CD14-positive monocyte (primary cell): ENCODE measurements around the gene HEATR1. TPM values are rescaled to one million over a fixed set of nuclear protein-coding genes. Genes with fewer than 3 reads are reported as not detected.

Source experiments
- DNase-seq, 3 donors: peaks; one replicate each; pipeline ENCODE4 v3.0.0-alpha.2; 2011 to 2022
- H2AFZ ChIP-seq: 2 replicates; pipeline ENCODE4 v1.6.0; 2012; ENCODE audit warnings: mild to moderate bottlenecking, low read depth, low read length, inconsistent platforms; ENCODE audit not compliant: insufficient read depth, poor library complexity, severe bottlenecking
- H3K27ac ChIP-seq, 2 donors: 1 replicate in 1 of 2; 2 replicates in 1 of 2; pipeline ENCODE4 v1.5.1; 2012 to 2013; ENCODE audit warnings: low read length in 2 of 2, control low read depth in 1 of 2, inconsistent platforms in 1 of 2, low read depth in 1 of 2, mild to moderate bottlenecking in 1 of 2
- H3K27me3 ChIP-seq, 2 donors: one replicate each; pipeline versions ENCODE4 v1.6.0 to v1.6.1; 2011 to 2013; ENCODE audit warnings: low read length in 2 of 2; ENCODE audit not compliant: control insufficient read depth in 2 of 2, insufficient read depth in 2 of 2
- H3K36me3 ChIP-seq, 2 donors: replicated peaks in 1 of 2; 1 replicate in 1 of 2; 2 replicates in 1 of 2; pipeline versions ENCODE4 v1.5.1 to v1.6.1; 2012 to 2013; ENCODE audit warnings: low read length in 2 of 2, control low read depth in 1 of 2, inconsistent platforms in 1 of 2, mild to moderate bottlenecking in 1 of 2; ENCODE audit not compliant: insufficient read depth in 2 of 2, control insufficient read depth in 1 of 2
- H3K4me1 ChIP-seq, 2 donors: 1 replicate in 1 of 2; 2 replicates in 1 of 2; pipeline versions ENCODE4 v1.5.1 to v1.6.1; 2012 to 2013; ENCODE audit warnings: low read length in 2 of 2, control low read depth in 1 of 2, inconsistent platforms in 1 of 2, mild to moderate bottlenecking in 1 of 2, moderate library complexity in 1 of 2; ENCODE audit not compliant: insufficient read depth in 2 of 2, control insufficient read depth in 1 of 2
- H3K4me2 ChIP-seq: replicated peaks from 2 replicates; pipeline ENCODE3; 2012; ENCODE audit warnings: low read length, moderate library complexity, mild to moderate bottlenecking; ENCODE audit not compliant: poor library complexity, severe bottlenecking; ENCODE audit errors: extremely low read depth
- H3K4me3 ChIP-seq, 3 experiments: fragments of 200-600 bp in 1 of 3; sonication (generic) in 1 of 3; replicated peaks in 1 of 3; 1 replicate in 2 of 3; 2 replicates in 1 of 3; pipeline ENCODE4 v1.5.1; 2011 to 2013; ENCODE audit warnings: low read length in 3 of 3, mild to moderate bottlenecking in 3 of 3, control low read depth in 2 of 3, low read depth in 2 of 3, inconsistent platforms in 1 of 3, moderate library complexity in 1 of 3
- H3K79me2 ChIP-seq: 2 replicates; pipeline ENCODE4 v1.6.0; 2012; ENCODE audit warnings: mild to moderate bottlenecking, control low read depth, inconsistent platforms, low read length, moderate library complexity; ENCODE audit not compliant: insufficient read depth
- H3K9ac ChIP-seq: 2 replicates; pipeline ENCODE4 v1.6.0; 2017; ENCODE audit warnings: low read length, mild to moderate bottlenecking; ENCODE audit not compliant: insufficient read depth, poor library complexity, severe bottlenecking
- H3K9me3 ChIP-seq, 2 donors: replicated peaks in 1 of 2; 1 replicate in 1 of 2; 2 replicates in 1 of 2; pipeline versions ENCODE4 v1.5.1 to v1.6.1; 2012 to 2013; ENCODE audit warnings: low read length in 2 of 2, control low read depth in 1 of 2; ENCODE audit not compliant: control insufficient read depth in 1 of 2, insufficient read depth in 1 of 2
- H4K20me1 ChIP-seq: 2 replicates; pipeline ENCODE4 v1.6.0; 2012; ENCODE audit warnings: mild to moderate bottlenecking, low read length, control low read depth, moderate library complexity; ENCODE audit not compliant: insufficient read depth
- H3K27ac Mint-ChIP-seq, 7 donors: one replicate each; pipeline ENCODE4 v1.8.0; 2020; ENCODE audit warnings: mild to moderate bottlenecking in 7 of 7, mixed read lengths in 7 of 7, moderate library complexity in 6 of 7, inconsistent platforms in 2 of 7
- H3K27me3 Mint-ChIP-seq, 3 donors: one replicate each; pipeline ENCODE4 v1.8.0; 2021 to 2022; ENCODE audit warnings: low read depth in 3 of 3, mild to moderate bottlenecking in 3 of 3, mixed read lengths in 3 of 3, moderate library complexity in 3 of 3, inconsistent platforms in 1 of 3
- H3K36me3 Mint-ChIP-seq, 2 donors: one replicate each; pipeline ENCODE4 v1.8.0; 2020; ENCODE audit warnings: mixed read lengths in 2 of 2, inconsistent platforms in 1 of 2, mild to moderate bottlenecking in 1 of 2
- H3K4me1 Mint-ChIP-seq: one replicate; pipeline ENCODE4 v1.8.0; 2020; ENCODE audit warnings: mild to moderate bottlenecking, mixed read lengths
- H3K4me3 Mint-ChIP-seq, 2 donors: one replicate each; pipeline ENCODE4 v1.8.0; 2020; ENCODE audit warnings: mild to moderate bottlenecking in 2 of 2, mixed read lengths in 2 of 2, moderate library complexity in 1 of 2
- H3K9me3 Mint-ChIP-seq, 7 donors: one replicate each; pipeline ENCODE4 v1.8.0; 2020 to 2022; ENCODE audit warnings: mixed read lengths in 7 of 7, mild to moderate bottlenecking in 6 of 7, moderate library complexity in 6 of 7, inconsistent platforms in 2 of 7
- CTCF ChIP-seq: fragments of 200-600 bp; IDR thresholded peaks from one replicate; pipeline ENCODE4 v1.8.0; 2022; ENCODE audit warnings: antibody characterized with exemption, mild to moderate bottlenecking
- WGBS: methylation state at CpG from one replicate; pipeline ENCODE4 v1.1.5; 2013; ENCODE audit warnings: missing lambda C conversion rate; ENCODE audit not compliant: insufficient coverage; 5-methylcytosine and 5-hydroxymethylcytosine counted together
- intact Hi-C, 2 donors: fragments of 100-400 bp; cut with micrococcal nuclease; formaldehyde crosslinking; loops; one replicate each; pipeline versions ENCODE4 v1.15.0 to v1.15.1; 2023
- polyA plus RNA-seq, 3 donors: library from polyadenylated mRNA; depleted of rRNA in 1 of 3; unstranded in 2 of 3; stranded (reverse) in 1 of 3; fragments of 300-500 nt in 2 of 3; fragments of >200 nt in 1 of 3; fragmentation: Illumina TruSeq in 2 of 3; gene quantifications; 1 replicate in 2 of 3; 2 replicates in 1 of 3; pipeline ENCODE4 v1.2.3, GENCODE V29; 2012 to 2021

The HEATR1 gene
- polyA plus RNA-seq, 3 donors: 2.8 to 4.2 (median 3.7) TPM

- no peaks in the 10 kb centered on the region for H3K9me3 ChIP-seq
- H3K4me2 ChIP-seq: no peak overlapping the region
- no peak overlapping the region for H3K27ac ChIP-seq
- TF ChIP-seq CTCF: no peak
- no peak overlapping the region for H3K9ac ChIP-seq
- intact Hi-C loops: no loop called here
- H3K4me1 ChIP-seq: no peaks in the 10 kb centered on the region
- no peaks in the 10 kb centered on the region for H3K79me2 ChIP-seq
- H4K20me1 ChIP-seq: peaks cover 24% of the 10 kb centered on the region
- H3K9me3 Mint-ChIP-seq: no peaks in the 10 kb centered on the region
- peaks cover 93 to 100% of the 10 kb centered on the region in 2 donors for H3K36me3 ChIP-seq
- DNase-seq: no peak
- no peaks in the 10 kb centered on the region for H3K4me1 Mint-ChIP-seq
- no peak overlapping the region for H3K4me3 ChIP-seq
- peak overlapping the region in 2 of 7 donors; percentile 26 to 28 for H3K27ac Mint-ChIP-seq
- WGBS: 79% methylated on average over 5 of the region's 13 CpGs
- no peak overlapping the region for H2AFZ ChIP-seq
- H3K36me3 Mint-ChIP-seq: peaks cover 88 to 96% of the 10 kb centered on the region in 2 donors
- H3K27me3 Mint-ChIP-seq: peaks cover 0 to 1% (median 0%) of the 10 kb centered on the region in 3 donors
- H3K27me3 ChIP-seq: no peaks in the 10 kb centered on the region
- H3K4me3 Mint-ChIP-seq: no peak overlapping the region
These were observed 53.1 kb downstream of the HEATR1 start for GRCh38 chr1:236550961-236551851.

- Mint-ChIP-seq H3K27ac (no peak overlapping the region), H3K36me3 (peaks cover 91 to 96% of the 10 kb centered on the region in 2 donors), H3K9me3 (peaks cover 0 to 1% (median 0%) of the 10 kb centered on the region in 7 donors), H3K4me3 (no peak overlapping the region), H3K27me3 (peaks cover 0 to 1% (median 0%) of the 10 kb centered on the region in 3 donors), H3K4me1 (peaks cover 5% of the 10 kb centered on the region)
- Histone ChIP-seq H3K9ac (no peak overlapping the region), H3K27me3 (no peaks in the 10 kb centered on the region), H3K4me2 (no peak overlapping the region), H3K4me3 (no peak overlapping the region), H3K27ac (no peak overlapping the region), H3K36me3 (peaks cover 97 to 100% of the 10 kb centered on the region in 2 donors), H4K20me1 (peaks cover 32% of the 10 kb centered on the region), H3K4me1 (no peaks in the 10 kb centered on the region), H2AFZ (no peak overlapping the region), H3K79me2 (no peaks in the 10 kb centered on the region), H3K9me3 (no peaks in the 10 kb centered on the region)
- no peak for DNase-seq
- intact Hi-C loops: no loop called here
- no peak for TF ChIP-seq CTCF
- 97% methylated on average over 4 of the region's 6 CpGs for WGBS
These were observed 55.9 kb downstream of the HEATR1 start for GRCh38 chr1:236548452-236548851.
